ENCODE results near the gene UGT1A1.

The UGT1A1 gene

DNA sequence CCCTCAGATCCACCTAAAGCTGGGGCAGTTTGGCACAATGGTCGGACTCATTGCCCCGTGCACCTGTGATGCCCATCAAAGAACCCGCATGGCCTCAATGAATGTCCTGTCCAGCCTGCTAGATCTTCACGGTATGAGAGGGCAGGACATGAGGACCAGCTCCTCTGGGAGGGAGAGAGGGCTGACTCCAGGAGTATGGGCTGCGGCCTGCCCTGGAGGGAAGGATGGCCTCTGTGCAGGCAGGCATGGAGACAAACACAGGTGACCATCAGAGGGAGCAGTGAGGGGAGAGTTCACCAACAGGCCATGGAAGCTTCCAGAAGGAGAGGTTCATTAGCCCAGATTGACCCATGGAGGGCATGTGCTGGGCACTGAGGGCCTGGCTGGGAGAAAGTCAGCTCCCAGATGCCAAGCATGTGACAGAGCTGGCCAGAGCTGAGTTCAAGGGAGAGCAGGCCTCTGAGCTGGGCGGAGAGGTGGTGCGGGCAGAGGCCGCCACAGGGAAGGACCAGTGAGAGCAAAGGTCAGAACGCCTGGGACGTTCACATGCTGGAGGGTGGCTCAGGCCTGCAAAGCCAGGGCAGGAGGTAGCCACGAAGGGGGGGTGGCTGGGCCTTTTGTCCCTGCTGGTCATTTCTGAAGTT is 58.0 kb downstream of the UGT1A1 start:
- DNase-seq (ENCODE audit: low spot score), result no peak

DNA sequence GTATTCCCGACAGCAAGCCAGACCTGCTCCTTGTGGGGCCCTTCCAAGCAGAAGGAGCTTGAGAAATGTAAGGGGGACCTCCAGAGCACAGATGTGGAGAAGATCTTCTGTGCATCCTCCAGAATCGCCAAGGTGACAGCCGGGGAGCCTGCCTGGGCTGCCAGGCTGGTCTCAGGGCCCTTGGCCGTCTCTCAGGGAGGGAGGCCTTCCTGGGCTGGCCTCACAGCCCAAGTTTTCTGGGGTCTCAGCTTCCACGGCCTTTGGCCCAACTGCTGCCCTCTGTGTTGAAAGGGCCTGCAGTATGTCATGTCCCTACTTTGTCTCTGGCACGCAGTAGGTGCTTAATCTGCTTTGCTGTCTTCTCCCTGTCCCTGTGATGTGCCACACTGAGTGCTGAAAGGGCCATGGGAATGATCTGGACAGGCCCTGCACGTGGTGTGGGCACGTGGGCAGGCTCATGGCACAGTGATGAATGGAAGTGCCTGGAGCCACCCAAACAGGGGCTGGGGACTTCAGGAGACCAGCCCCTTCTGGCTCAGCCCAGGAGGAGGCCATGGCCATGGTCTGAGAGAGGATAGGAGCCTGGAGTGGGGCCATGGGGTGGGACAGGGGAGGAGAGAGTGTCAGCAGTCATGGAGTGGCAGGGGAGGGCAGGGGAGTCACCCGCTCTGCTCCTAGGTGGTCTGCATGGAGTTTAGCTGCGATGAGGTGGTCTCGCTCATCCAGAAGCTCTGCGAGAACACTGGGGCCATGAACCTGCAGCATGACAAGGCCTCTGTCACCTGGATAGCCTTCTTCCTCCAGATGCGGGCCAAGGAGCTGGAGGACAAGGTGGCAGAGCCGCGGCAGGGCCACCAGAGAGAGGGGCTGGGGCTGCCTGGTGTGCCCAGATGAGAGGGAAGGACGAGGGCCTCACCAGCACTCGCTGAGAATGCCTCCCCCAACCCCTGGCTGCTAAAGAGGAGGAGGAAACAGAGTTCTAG is 58.9 kb downstream of the UGT1A1 start:
- DNase-seq (ENCODE audit: low spot score), result no peak

- no peak for DNase-seq (ENCODE audit: low spot score)
These were observed 60.1 kb downstream of the UGT1A1 start for GRCh38 chr2:233819884-233820773.

- no peak for DNase-seq (ENCODE audit: low spot score)
These were observed 60.7 kb downstream of the UGT1A1 start for GRCh38 chr2:233820774-233821105.

DNA sequence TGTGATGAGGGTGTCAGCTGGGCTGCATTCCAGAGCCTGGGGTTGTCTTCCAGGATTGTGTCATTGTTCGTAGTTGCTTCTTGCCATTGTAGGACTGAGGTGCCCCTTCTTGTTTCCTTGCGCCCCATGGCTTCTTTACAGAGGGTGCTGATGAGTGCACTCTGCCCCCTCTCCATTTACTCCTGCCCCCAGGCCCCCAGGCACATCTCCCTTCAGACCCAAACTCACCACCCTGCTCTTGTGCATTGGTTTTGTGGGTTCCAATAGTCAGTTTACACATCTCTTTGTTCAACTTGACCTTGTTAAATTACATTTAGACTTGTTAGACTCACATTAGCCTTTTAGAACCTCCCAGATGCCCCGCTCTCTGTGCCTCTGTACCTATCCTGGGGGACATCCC is 61.1 kb downstream of the UGT1A1 start:
- DNase-seq (ENCODE audit: low spot score), result no peak

GRCh38 chr2:233821709-233822100 is 61.6 kb downstream of the UGT1A1 start:
- no peak for DNase-seq (ENCODE audit: low spot score)

- no peak for DNase-seq (ENCODE audit: low spot score)
These were observed 62.2 kb downstream of the UGT1A1 start for GRCh38 chr2:233822101-233822771.

Data from globus pallidus (tissue), 1 donor.